Neural cell (in vitro differentiated cells): ENCODE measurements around the gene SBSN.

Experiments
- CTCF ChIP-seq: fragments of 450-650 bp; IDR thresholded peaks from 2 replicates; pipeline ENCODE4 v1.5.1; 2014; ENCODE audit warnings: antibody characterized with exemption, mild to moderate bottlenecking, moderate library complexity; ENCODE audit not compliant: poor library complexity, severe bottlenecking
- EZH2 ChIP-seq: fragments of 200-600, 300-800 bp; shearing (Covaris generic), sonication (generic); IDR thresholded peaks from 2 replicates; pipeline ENCODE4 v1.6.1; 2014; ENCODE audit warnings: antibody characterized with exemption, low read length, borderline replicate concordance, mild to moderate bottlenecking; ENCODE audit not compliant: insufficient read depth, poor library complexity, severe bottlenecking
- POLR2AphosphoS5 ChIP-seq: IDR thresholded peaks from 2 replicates; pipeline ENCODE4 v1.6.1; 2012
- SMC3 ChIP-seq: fragments of 450-650 bp; conservative IDR thresholded peaks from 2 replicates; pipeline ENCODE4 v1.6.1; 2014; ENCODE audit warnings: antibody characterized with exemption, mild to moderate bottlenecking, moderate library complexity; ENCODE audit not compliant: poor library complexity
- TAF1 ChIP-seq: IDR thresholded peaks from 2 replicates; pipeline ENCODE4 v1.6.1; 2012; ENCODE audit warnings: low read depth
- TF ChIP-seq, protein P1 (sequence below): IDR thresholded peaks from 2 replicates; pipeline ENCODE4 v1.6.1; 2012; ENCODE audit warnings: borderline replicate concordance

DNA sequence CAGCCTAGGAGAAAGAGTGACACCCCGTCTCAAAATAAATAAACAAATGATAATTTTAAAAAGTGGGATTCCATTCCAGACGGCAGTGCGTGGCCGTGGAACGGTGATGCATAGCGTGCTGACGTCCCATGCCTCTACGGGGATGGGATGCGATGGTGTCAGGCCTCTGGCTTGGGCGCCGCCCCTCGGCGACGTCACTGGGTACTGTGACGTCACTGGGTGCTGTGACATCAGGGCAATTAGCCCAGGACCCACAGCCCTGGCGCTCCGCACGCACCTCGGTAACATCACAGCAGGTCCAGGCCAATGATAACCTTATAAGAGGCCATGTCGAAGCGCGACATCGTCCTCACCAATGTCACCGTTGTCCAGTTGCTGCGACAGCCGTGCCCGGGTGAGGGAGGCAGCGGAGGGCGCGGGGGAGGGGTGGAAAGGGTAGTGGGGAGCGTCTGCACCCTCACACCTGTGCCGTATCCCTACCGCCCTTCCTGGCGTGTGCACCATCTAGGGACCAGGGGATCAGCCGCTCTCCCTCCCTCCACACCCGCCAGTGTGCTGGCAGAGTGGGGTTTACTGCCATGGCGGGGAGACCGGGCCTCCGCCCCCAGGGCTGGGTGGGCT, 5.2 kb upstream of the SBSN start, which contains the start of gene GAPDHS:
- TF ChIP-seq POLR2AphosphoS5 (no peak), CTCF (no peak), EZH2 (no peak), SMC3 (no peak), TAF1 (no peak)
- TF ChIP-seq, protein P1, sequence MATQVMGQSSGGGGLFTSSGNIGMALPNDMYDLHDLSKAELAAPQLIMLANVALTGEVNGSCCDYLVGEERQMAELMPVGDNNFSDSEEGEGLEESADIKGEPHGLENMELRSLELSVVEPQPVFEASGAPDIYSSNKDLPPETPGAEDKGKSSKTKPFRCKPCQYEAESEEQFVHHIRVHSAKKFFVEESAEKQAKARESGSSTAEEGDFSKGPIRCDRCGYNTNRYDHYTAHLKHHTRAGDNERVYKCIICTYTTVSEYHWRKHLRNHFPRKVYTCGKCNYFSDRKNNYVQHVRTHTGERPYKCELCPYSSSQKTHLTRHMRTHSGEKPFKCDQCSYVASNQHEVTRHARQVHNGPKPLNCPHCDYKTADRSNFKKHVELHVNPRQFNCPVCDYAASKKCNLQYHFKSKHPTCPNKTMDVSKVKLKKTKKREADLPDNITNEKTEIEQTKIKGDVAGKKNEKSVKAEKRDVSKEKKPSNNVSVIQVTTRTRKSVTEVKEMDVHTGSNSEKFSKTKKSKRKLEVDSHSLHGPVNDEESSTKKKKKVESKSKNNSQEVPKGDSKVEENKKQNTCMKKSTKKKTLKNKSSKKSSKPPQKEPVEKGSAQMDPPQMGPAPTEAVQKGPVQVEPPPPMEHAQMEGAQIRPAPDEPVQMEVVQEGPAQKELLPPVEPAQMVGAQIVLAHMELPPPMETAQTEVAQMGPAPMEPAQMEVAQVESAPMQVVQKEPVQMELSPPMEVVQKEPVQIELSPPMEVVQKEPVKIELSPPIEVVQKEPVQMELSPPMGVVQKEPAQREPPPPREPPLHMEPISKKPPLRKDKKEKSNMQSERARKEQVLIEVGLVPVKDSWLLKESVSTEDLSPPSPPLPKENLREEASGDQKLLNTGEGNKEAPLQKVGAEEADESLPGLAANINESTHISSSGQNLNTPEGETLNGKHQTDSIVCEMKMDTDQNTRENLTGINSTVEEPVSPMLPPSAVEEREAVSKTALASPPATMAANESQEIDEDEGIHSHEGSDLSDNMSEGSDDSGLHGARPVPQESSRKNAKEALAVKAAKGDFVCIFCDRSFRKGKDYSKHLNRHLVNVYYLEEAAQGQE = no peak
